IPS DF 6.9 (cell line): Measurements from ENCODE around the gene LCMT1.

Experiments
- DNase-seq: peaks from one replicate; pipeline ENCODE4 v3.0.0-alpha.2; 2013; ENCODE audit warnings: low read depth, low spot score
- H3K27ac ChIP-seq: one replicate; pipeline ENCODE4 v1.5.1; 2013; ENCODE audit warnings: low read length, control low read depth
- H3K27me3 ChIP-seq: 2 replicates; pipeline ENCODE4 v1.6.1; 2013; ENCODE audit warnings: mild to moderate bottlenecking, low read length; ENCODE audit not compliant: control insufficient read depth, insufficient read depth
- H3K36me3 ChIP-seq: 2 replicates; pipeline ENCODE4 v1.6.1; 2013; ENCODE audit warnings: low read length; ENCODE audit not compliant: control insufficient read depth, insufficient read depth
- H3K4me1 ChIP-seq: 2 replicates; pipeline ENCODE4 v1.6.1; 2013; ENCODE audit warnings: low read length; ENCODE audit not compliant: control insufficient read depth, insufficient read depth
- H3K4me3 ChIP-seq: 2 replicates; pipeline ENCODE4 v1.5.1; 2013; ENCODE audit warnings: mild to moderate bottlenecking, low read length
- H3K9me3 ChIP-seq: 2 replicates; pipeline ENCODE4 v1.6.1; 2013; ENCODE audit warnings: low read length, inconsistent platforms; ENCODE audit not compliant: control insufficient read depth, insufficient read depth
- WGBS: extraction: QIAGEN DNeasy Blood & Tissue Kit; methylation state at CpG from one replicate; pipeline ENCODE4 v1.1.7; 2013; ENCODE audit warnings: mixed read lengths, missing lambda C conversion rate; ENCODE audit not compliant: insufficient read length, insufficient coverage; 5-methylcytosine and 5-hydroxymethylcytosine counted together

LCMT1 gene

DNA sequence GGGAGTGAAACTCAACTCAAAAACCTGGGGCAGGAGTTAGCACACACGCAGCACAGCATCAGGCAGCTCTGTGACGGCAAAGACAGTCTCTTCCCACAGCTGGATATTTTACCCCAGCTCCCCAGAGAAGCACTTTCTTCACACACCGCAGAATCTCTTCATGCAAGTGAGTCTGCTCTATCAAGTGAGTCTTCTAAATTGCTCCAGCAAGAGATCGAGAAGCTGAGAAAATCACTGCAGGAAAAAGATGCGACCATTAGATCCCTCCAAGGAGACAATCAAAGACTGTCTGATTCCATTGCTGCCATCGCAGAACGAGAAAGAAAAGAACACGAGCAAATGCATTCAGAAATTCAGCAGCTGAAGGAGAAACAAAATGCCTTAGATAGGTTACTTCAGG, 16.9 kb upstream of the LCMT1 start:
- no peak overlapping the region for H3K27ac ChIP-seq
- H3K27me3 ChIP-seq: no peaks in the 10 kb centered on the region
- no peaks in the 10 kb centered on the region for H3K9me3 ChIP-seq
- H3K4me3 ChIP-seq: no peak overlapping the region
- WGBS: no CpG with 5 or more reads among the region's 8 CpGs
- H3K4me1 ChIP-seq: peaks cover 1% of the 10 kb centered on the region; the same call in 1 of the 2 replicates
- no peaks in the 10 kb centered on the region for H3K36me3 ChIP-seq
- DNase-seq: no peak

DNA sequence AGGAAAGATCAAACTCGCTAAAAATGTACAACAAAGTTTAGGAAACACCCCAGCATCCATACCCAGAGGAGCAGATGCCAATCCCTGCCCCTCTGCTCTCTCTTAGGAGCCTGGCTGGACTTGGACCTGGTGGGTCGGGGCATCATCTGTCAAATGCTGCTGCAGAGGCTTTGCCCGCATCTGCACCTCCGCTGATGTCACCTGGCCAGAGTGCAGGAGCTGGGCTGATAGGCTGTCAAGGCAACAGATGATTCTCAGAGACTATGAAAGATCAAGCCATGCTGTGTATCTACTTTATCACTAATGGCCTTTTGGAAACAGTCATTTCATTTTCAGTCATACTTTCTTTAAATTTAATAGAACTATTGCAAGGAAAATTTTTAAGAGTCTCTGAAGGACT, 15.9 kb upstream of the LCMT1 start:
- WGBS: no CpG with 5 or more reads among the region's 4 CpGs
- Histone ChIP-seq H3K9me3 (no peaks in the 10 kb centered on the region), H3K36me3 (no peaks in the 10 kb centered on the region), H3K27ac (no peak overlapping the region), H3K4me3 (no peak overlapping the region), H3K4me1 (peaks cover 1% of the 10 kb centered on the region; the same call in 1 of the 2 replicates), H3K27me3 (no peaks in the 10 kb centered on the region; the same call in 1 of the 2 replicates)
- DNase-seq: no peak

DNA sequence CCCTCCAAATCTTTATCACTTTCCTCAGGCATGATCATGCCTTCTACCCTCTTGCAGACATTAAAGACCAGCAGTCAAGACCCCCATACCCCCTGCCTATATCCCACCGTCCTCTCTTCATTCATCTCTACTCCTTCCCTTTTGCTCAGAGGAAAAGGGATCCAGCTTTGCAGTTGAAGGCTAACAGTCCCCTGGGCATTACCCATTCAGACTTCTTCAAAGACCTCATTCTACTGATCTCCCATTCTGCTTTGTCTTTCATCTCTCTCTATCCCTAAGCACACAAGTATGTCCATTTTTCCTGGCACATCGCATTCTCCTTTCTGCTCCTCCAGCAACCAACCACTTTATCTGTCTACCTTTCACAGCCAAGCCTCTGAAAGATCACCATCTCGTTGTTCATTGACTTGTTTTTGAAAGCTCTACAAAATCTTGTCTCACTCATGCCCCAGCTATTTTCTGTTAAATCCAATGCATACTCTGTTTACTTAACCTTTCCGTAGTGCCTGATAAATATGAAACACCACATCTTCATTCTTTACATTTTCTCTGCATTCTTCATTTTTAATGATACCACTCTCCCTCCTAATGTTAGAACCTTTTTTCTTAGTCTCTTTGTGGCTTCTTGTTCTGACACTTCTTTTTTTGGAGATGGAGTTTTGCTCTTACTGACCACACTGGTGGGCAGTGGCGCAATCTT, 14.1 kb upstream of the LCMT1 start:
- no peak for DNase-seq
- H3K27me3 ChIP-seq: no peaks in the 10 kb centered on the region; the same call in 1 of the 2 replicates
- no peaks in the 10 kb centered on the region for H3K9me3 ChIP-seq
- no peaks in the 10 kb centered on the region for H3K36me3 ChIP-seq
- H3K4me3 ChIP-seq: no peak overlapping the region
- no peak overlapping the region for H3K27ac ChIP-seq
- H3K4me1 ChIP-seq: peaks cover 1% of the 10 kb centered on the region; the same call in 1 of the 2 replicates
- no CpG with 5 or more reads among the region's 5 CpGs for WGBS

DNA sequence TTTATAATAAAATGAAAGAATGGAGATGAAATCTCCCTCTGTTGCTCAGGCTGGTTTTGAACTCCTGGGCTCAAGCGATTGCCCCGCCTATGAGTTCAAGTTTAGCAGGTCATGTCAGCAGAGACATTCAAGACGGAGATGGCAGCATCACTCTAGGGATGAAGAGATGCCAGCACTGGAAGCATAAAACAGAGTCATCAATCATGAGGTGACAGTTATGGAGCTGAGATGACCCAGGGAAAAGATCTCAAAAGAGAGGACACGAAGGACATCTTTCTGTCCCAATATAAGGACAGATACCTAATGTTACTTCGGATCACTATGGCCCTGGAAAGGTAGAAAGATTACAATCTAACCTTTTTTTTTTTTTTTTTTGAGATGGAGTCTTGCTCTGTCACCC, 11.0 kb upstream of the LCMT1 start:
- DNase-seq: no peak
- H3K9me3 ChIP-seq: no peaks in the 10 kb centered on the region
- H3K4me1 ChIP-seq: 0 out of 2 replicates have a peak, but pooled peaks cover 1% of the 10 kb centered on the region
- no peaks in the 10 kb centered on the region; the same call in 1 of the 2 replicates for H3K27me3 ChIP-seq
- WGBS: no CpG with 5 or more reads among the region's 5 CpGs
- H3K36me3 ChIP-seq: no peaks in the 10 kb centered on the region
- H3K27ac ChIP-seq: no peak overlapping the region
- no peak overlapping the region for H3K4me3 ChIP-seq

DNA sequence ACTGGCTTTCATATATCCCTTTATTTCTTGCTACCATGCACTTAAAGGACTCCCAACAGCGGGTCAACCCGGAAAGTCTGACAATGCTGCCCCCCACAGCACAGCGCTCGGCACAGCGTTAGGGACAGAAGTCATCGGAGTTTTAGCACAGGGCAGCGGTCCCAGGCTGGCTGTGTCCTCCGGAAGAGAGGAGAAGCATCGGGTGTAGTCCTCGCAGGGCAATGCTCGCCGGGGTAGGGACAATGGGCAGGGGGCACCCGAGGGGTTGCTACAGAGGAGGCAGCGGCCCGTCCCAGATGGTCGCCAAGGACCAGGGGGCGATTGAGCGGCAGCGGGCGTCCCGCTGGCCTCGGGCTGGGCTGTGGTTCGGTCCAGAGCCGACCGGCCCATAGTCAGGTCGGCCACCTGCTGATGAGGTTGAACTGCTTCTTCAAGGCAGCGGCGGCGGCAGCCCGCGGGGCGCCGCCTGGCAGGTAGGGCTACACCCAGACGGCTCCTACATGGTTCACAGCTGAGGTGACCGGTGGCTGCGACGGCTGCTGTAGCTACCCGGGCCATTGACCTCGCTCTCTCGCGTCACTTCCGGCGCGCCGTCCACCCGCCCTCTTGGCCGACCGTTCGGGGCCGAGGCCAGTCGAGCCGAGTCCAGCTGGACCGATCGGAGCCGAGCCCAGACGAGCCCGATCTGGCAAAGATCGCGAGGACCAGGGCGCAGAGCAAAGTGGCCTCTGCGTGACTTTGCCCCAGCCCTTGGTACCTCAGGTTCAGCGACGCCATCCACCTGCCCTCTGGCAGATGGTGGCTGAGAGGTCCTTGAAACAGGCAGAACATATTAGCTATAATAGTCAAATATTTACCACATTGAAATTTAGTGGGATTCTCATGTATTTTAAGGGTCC, 4.7 kb upstream of the LCMT1 start:
- H3K36me3 ChIP-seq: no peaks in the 10 kb centered on the region
- peak; percentile 67 for DNase-seq
- no CpG with 5 or more reads among the region's 63 CpGs for WGBS

DNA sequence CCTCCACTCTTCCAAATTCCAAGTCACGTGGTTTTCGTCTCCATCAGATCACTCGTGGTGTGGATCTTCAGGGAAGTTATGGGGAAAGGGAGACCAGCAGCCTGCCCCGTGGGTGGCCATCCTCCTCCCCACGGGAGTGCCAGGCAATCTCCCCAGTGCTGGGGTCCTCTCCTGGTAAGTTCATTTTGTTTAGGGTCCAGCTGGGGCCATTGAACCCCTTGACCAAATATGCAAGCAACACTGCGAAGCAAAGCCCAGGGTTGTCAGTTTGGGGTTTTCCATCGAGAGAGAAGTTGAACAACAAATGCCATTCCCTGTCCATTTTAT, 4.1 kb upstream of the LCMT1 start:
- no peaks in the 10 kb centered on the region for H3K36me3 ChIP-seq
- H3K27me3 ChIP-seq: no peaks in the 10 kb centered on the region
- no peaks in the 10 kb centered on the region for H3K4me1 ChIP-seq
- no peak overlapping the region for H3K27ac ChIP-seq
- WGBS: no CpG with 5 or more reads among the region's 7 CpGs
- DNase-seq: no peak
- no peaks in the 10 kb centered on the region for H3K9me3 ChIP-seq
- peak overlapping the region; percentile 67; the same call in 1 of the 2 replicates for H3K4me3 ChIP-seq

More for the DNA sequence above, 4.7 kb upstream of the LCMT1 start:
- Histone ChIP-seq H3K4me1 (no peaks in the 10 kb centered on the region), H3K27ac (no peak overlapping the region), H3K4me3 (peak overlapping the region; percentile 67), H3K27me3 (no peaks in the 10 kb centered on the region), H3K9me3 (no peaks in the 10 kb centered on the region)

DNA sequence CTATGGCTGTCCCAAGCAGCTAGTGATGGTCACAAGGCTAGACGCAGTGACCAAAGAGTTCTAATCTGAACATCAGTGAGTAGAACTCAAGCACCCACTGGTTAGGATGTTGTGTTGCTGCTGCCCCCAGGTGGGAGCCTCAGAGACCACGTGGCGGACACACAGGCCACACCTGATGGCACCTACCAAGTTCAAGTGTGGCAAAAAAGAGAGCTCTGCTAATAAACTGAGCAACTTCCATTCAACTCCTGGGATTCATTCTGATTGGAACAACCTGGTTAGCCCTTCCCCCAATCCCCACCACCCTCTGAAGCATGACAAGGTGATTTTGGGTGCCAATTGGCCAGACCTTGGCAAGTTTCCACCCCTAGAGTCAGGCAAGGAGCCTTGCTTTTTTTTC, 3.5 kb upstream of the LCMT1 start:
- Histone ChIP-seq H3K4me3 (no peak overlapping the region), H3K27ac (no peak overlapping the region), H3K36me3 (no peaks in the 10 kb centered on the region), H3K4me1 (no peaks in the 10 kb centered on the region), H3K27me3 (no peaks in the 10 kb centered on the region), H3K9me3 (no peaks in the 10 kb centered on the region)
- no peak for DNase-seq
- WGBS: no CpG with 5 or more reads among the region's 3 CpGs

DNA sequence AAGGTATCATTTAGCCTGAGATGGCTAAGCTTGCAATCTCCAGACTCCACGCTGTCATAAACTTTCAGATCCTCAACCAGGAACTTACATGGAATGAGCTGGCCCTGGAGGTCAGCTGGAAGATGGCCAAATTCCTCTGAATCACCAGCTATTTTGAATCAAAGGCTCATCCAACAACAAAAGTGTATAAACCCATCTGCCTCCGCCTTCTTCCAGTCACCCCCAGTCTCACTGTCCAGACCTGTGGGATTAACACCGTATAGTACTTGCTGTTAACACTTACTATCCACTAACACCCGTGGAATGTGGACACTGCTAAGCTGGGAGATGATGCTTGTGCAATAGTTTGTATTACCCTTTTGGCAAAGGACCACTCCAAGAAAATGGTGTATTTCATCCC, 1.9 kb upstream of the LCMT1 start:
- DNase-seq: no peak
- WGBS: no CpG with 5 or more reads among the region's 4 CpGs
- H3K4me3 ChIP-seq: no peak overlapping the region
- H3K27me3 ChIP-seq: no peaks in the 10 kb centered on the region
- H3K27ac ChIP-seq: no peak overlapping the region
- no peaks in the 10 kb centered on the region for H3K36me3 ChIP-seq
- H3K4me1 ChIP-seq: no peaks in the 10 kb centered on the region
- H3K9me3 ChIP-seq: no peaks in the 10 kb centered on the region

DNA sequence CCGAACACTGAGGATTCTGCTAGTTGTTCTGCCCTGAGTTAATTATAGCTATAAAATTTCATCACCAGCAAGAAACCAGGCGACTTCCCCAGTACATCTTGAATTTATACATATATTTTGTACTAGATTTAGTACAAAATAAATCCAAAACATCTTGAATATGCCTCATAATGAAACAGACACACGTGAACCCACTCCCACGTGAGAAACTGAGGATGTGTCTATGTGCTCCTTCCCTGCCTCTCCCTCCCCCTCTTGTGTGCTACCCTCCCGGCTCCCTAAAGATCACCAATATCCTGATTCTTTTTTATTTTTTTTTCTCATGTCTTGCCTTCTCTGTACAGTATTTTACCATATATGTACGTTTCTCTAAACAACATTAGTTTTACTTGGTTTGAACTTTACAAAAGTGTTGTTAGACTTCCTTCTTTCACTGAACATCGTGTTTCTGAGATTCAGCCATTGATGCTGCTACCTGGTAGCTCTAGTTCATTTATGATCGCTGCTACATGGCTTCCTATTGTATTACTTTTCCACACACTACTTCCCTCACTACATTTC, 1.1 kb upstream of the LCMT1 start:
- no peaks in the 10 kb centered on the region for H3K27me3 ChIP-seq
- H3K9me3 ChIP-seq: no peaks in the 10 kb centered on the region
- no peaks in the 10 kb centered on the region for H3K4me1 ChIP-seq
- no peak for DNase-seq
- H3K36me3 ChIP-seq: no peaks in the 10 kb centered on the region
- peak overlapping the region; percentile 65; the same call in 1 of the 2 replicates for H3K4me3 ChIP-seq
- H3K27ac ChIP-seq: no peak overlapping the region
- 100% methylated on average over 1 of the region's 8 CpGs for WGBS

DNA sequence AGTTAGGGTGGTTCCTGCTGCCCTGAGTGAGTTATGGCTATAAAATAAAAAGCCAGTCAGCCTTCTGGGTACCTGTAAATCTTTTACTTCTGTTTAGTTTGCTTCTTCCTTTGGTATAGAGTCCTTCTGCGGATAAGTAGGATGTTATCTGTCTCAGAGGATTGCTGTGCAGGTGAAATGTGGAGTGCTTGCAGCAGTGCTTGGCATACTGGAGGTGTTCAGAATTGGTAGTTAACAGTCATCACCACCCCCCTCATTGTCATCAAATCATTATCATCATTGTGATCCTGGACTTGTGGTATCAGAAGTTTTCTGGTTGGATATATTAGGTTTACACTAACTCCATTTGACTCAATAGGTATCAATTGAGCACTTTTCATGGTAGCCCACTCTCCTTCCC, 2.6 kb downstream of the LCMT1 start:
- Histone ChIP-seq H3K27ac (no peak overlapping the region), H3K4me1 (no peaks in the 10 kb centered on the region), H3K36me3 (no peaks in the 10 kb centered on the region), H3K9me3 (no peaks in the 10 kb centered on the region), H3K4me3 (no peak overlapping the region), H3K27me3 (no peaks in the 10 kb centered on the region)
- no peak for DNase-seq
- no CpG with 5 or more reads among the region's 1 CpG for WGBS
